ENCODE measurements around the gene ZNF3.

DNA sequence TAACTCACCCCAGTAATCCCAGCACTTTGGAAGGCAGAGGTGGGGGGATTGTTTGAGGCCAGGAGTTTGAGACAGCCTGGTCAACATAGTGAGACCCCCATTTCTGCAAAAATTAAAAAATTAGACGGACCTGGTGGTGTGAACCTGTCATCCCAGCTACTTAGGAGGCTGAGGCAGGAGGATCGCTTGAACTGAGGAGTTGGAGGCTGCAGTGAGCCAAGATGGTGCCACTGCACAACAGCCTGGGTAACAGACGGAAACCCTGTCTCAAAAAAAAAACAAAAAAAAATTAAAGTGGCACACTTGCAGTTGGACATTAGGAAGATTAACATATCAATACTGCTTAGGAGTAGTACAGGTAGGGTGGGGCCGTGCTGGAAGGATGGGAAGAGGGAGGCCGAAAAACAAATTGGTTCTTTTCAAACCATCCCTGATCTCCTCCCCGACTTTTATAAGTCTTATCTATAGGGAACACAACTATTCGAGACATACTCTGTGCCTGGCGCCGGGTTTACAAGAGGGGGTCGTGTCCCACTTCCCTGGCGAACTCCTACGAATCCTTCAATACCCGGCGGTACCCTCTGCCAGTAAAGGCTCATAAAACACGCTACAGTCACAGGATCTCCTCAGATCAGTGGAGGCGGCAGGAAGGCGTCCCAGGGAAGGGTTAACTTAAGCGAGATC is 37.0 kb upstream of the ZNF3 start:
- TF ChIP-seq, protein P1, sequence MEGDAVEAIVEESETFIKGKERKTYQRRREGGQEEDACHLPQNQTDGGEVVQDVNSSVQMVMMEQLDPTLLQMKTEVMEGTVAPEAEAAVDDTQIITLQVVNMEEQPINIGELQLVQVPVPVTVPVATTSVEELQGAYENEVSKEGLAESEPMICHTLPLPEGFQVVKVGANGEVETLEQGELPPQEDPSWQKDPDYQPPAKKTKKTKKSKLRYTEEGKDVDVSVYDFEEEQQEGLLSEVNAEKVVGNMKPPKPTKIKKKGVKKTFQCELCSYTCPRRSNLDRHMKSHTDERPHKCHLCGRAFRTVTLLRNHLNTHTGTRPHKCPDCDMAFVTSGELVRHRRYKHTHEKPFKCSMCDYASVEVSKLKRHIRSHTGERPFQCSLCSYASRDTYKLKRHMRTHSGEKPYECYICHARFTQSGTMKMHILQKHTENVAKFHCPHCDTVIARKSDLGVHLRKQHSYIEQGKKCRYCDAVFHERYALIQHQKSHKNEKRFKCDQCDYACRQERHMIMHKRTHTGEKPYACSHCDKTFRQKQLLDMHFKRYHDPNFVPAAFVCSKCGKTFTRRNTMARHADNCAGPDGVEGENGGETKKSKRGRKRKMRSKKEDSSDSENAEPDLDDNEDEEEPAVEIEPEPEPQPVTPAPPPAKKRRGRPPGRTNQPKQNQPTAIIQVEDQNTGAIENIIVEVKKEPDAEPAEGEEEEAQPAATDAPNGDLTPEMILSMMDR (IDR thresholded peaks at IDR 0.05) = no peak
- no peak for TF ChIP-seq POLR2A (IDR thresholded peaks at IDR 0.05)
